Lung (tissue), 12 donors: Measurements from ENCODE around the gene EMILIN3. TPM values are rescaled to one million over a fixed set of nuclear protein-coding genes. Genes with fewer than 3 reads are reported as not detected.

Experiments used
- ATAC-seq: fragments of 200-7000 bp; cut with Tn5 transposase; one replicate; pipeline ENCODE4 v1.9.1; 2020; ENCODE audit warnings: moderate number of reproducible peaks; ENCODE audit not compliant: insufficient read depth, low FRiP score
- DNase-seq, 3 donors: peaks; one replicate each; pipeline ENCODE4 v3.0.0-alpha.2; 2013 to 2017
- H3K27ac ChIP-seq, 2 donors: one replicate each; pipeline ENCODE4 v1.5.1; 2013; ENCODE audit warnings: mild to moderate bottlenecking in 2 of 2, moderate library complexity in 2 of 2, control low read depth in 1 of 2, inconsistent platforms in 1 of 2, low read depth in 1 of 2, low read length in 1 of 2
- H3K27me3 ChIP-seq, 3 donors: one replicate each; pipeline ENCODE4 v1.5.1; 2013; ENCODE audit warnings: low read length in 2 of 3; ENCODE audit not compliant: control insufficient read depth in 3 of 3, insufficient read depth in 3 of 3
- H3K36me3 ChIP-seq, 4 donors: one replicate each; pipeline ENCODE4 v1.5.1; 2013; ENCODE audit warnings: low read length in 4 of 4, mild to moderate bottlenecking in 1 of 4, moderate library complexity in 1 of 4; ENCODE audit not compliant: control insufficient read depth in 4 of 4, insufficient read depth in 4 of 4
- H3K4me1 ChIP-seq, 5 donors: one replicate each; pipeline ENCODE4 v1.5.1; 2013; ENCODE audit warnings: low read length in 5 of 5, mild to moderate bottlenecking in 2 of 5, moderate library complexity in 1 of 5; ENCODE audit not compliant: control insufficient read depth in 5 of 5, insufficient read depth in 5 of 5
- H3K4me3 ChIP-seq: one replicate; pipeline ENCODE4 v1.5.1; 2013; ENCODE audit warnings: mild to moderate bottlenecking, control low read depth, moderate library complexity
- H3K9ac ChIP-seq, 2 donors: one replicate each; pipeline ENCODE4 v1.5.1; 2013; ENCODE audit warnings: low read length in 2 of 2, control low read depth in 1 of 2; ENCODE audit not compliant: insufficient read depth in 1 of 2
- H3K9me3 ChIP-seq, 4 donors: one replicate each; pipeline ENCODE4 v1.5.1; 2013; ENCODE audit warnings: low read length in 3 of 4, mild to moderate bottlenecking in 1 of 4, moderate library complexity in 1 of 4; ENCODE audit not compliant: control insufficient read depth in 4 of 4, insufficient read depth in 3 of 4
- WGBS, 2 donors: extraction: QIAGEN DNeasy Blood & Tissue Kit; methylation state at CpG; one replicate each; pipeline ENCODE4 v1.1.7; 2013; 5-methylcytosine and 5-hydroxymethylcytosine counted together
- polyA plus RNA-seq, 2 donors: library from polyadenylated mRNA; stranded (reverse); fragments of 200-250 nt; gene quantifications; one replicate each; pipeline ENCODE4 v1.2.1, GENCODE V29; 2013
- total RNA-seq, 2 donors: library from RNA; depleted of rRNA in 1 of 2; stranded (reverse); fragments of >200 nt in 1 of 2; gene quantifications; one replicate each; pipeline ENCODE4 v1.2.1, GENCODE V29; 2014 to 2021
- TF ChIP-seq, protein P1 (sequence below): IDR thresholded peaks from 2 replicates; pipeline ENCODE4 v1.5.1; 2012; ENCODE audit warnings: mild to moderate bottlenecking; ENCODE audit errors: control extremely low read depth, extremely low read depth
- donor health status: control.
- donor health status: control.
- donor health status: Bipolar disorder and iron deficiency.
- donor health status: healthy.
- donor health status: DM: yes; HTN: yes; CAD: no.

EMILIN3 gene
- total and polyA plus RNA-seq, 4 donors = 0.06 to 1.7 (median 0.29) TPM

DNA sequence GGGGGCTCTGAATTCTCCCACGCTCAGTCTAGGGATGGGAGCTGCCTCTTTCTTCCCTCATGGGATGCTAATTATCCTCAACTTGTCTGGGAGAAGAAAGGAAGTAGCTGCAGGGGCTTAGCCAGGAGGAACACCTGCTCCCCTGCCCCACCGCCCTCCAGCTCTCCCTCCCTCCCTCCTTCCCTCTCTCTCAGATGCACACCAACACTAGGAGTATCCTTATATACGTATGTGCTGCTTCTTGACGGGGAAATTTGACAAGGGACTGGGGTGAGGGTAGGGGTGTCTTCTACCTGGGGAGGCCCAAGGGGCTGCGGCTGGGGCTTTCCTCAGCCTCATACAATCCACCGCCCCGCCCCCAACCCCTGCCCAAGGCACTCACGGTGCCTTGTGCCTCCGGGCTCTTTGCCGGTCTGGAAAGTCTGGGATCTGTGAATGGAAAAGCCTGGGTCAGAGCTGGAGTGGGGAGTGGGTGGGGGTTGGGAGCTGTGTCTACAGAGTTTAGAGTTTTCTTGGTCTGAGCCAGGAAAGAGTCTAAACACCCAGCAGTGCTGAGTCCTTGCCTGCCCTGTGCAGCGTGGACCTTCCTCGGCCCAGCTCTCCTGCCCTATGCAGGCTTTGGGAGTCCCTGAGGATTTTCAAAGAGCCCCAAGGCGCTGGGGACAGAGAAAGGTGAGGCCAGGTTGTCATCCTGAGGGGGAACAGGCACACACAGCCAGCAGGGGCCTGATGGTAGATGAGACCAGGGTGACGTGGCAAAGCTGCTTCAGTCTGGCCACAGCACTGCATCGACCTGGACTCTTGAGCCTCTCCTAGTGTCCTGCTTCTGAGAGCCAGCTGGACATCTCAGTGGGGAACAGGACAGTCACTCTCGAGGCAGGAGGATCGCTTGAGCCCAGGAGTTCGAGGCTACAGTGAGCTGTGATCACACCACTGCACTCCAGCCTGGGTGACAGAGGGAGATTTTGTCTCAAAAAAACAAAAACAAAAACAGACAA, 29.3 kb upstream of the EMILIN3 start:
- no peak overlapping the region for H3K27ac ChIP-seq

DNA sequence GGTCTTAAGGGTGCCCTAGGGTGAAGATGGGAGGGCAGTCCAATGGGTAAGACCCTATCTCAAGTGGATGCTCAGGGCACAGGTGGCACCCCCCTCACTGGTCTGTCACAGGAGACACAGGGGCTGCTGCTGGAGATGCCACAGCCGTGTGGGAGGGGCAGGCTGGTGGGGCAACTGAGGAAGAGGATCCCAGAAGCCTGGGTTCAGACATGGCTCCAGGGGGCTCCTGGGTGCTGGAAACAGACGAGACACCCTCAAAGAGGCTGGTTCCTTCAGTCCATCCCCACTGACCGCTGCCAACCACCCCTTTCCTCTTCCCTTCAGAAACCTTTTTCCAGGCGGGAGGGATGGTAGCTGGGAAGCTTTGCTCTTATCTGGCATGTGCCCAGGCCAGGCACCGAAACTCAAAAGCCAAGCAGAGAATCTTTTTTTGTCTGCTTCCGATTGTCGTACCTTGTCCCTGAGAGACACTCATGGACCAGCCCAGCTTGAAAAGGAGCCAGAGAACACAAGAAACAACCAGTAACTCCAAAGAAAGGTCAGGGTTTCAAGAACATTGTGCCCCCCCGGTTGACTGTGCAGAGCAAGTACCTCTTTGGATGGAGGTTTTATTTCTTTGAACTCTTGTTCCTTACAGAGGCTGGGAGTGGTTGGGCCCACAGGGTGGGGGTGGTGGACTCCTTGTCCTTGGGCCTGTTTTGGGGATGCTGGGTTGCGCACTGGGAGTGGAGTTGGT, 28.5 kb upstream of the EMILIN3 start:
- H3K27me3 ChIP-seq = no peaks in the 10 kb centered on the region
- no peaks in the 10 kb centered on the region for H3K36me3 ChIP-seq
- TF ChIP-seq, protein P1, sequence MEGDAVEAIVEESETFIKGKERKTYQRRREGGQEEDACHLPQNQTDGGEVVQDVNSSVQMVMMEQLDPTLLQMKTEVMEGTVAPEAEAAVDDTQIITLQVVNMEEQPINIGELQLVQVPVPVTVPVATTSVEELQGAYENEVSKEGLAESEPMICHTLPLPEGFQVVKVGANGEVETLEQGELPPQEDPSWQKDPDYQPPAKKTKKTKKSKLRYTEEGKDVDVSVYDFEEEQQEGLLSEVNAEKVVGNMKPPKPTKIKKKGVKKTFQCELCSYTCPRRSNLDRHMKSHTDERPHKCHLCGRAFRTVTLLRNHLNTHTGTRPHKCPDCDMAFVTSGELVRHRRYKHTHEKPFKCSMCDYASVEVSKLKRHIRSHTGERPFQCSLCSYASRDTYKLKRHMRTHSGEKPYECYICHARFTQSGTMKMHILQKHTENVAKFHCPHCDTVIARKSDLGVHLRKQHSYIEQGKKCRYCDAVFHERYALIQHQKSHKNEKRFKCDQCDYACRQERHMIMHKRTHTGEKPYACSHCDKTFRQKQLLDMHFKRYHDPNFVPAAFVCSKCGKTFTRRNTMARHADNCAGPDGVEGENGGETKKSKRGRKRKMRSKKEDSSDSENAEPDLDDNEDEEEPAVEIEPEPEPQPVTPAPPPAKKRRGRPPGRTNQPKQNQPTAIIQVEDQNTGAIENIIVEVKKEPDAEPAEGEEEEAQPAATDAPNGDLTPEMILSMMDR = no peak
- no peak overlapping the region for H3K27ac ChIP-seq
- DNase-seq = no peak
- 77 to 86% methylated on average over 9 of the region's 9 CpGs for WGBS, 2 donors
- H3K4me1 ChIP-seq = peaks cover 0 to 16% (median 8%) of the 10 kb centered on the region in 5 donors
- no peak for ATAC-seq
- no peak overlapping the region for H3K4me3 ChIP-seq
- H3K9ac ChIP-seq = no peak overlapping the region
- H3K9me3 ChIP-seq = no peaks in the 10 kb centered on the region

More for the DNA sequence above, 29.3 kb upstream of the EMILIN3 start:
- no peaks in the 10 kb centered on the region for H3K27me3 ChIP-seq
- 61 to 71% methylated on average over 18 of the region's 18 CpGs for WGBS, 2 donors
- no peak for ATAC-seq
- no peaks in the 10 kb centered on the region for H3K9me3 ChIP-seq
- H3K4me3 ChIP-seq = no peak overlapping the region
- H3K36me3 ChIP-seq = no peaks in the 10 kb centered on the region
- no peak overlapping the region for H3K9ac ChIP-seq
- DNase-seq = peak in 1 of 3 donors; percentile 47
- TF ChIP-seq, protein P1 = no peak
- peaks cover 0 to 16% (median 8%) of the 10 kb centered on the region in 5 donors for H3K4me1 ChIP-seq

DNA sequence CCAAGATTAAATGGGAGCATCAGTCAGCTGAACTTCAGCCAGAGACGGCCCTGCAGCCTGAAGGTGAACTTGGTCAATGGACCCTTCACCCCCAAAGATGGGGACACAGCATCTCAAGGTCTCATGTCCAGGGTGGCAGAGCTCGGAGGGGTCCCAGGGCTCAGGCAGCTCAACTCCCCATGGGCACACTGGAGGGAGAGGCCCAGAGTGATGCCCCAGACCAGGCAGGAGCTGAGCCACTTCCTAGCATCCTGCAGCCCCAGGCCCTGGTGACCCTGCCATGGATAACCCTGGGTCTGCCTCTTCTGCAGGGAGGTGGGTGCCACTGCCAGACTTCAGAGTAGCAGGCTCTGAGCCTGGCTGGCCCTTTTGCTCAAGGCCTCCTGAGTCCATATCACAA, 27.5 kb upstream of the EMILIN3 start:
- Histone ChIP-seq H3K36me3 (no peaks in the 10 kb centered on the region), H3K4me1 (peaks cover 0 to 16% (median 8%) of the 10 kb centered on the region in 5 donors), H3K27me3 (no peaks in the 10 kb centered on the region), H3K4me3 (no peak overlapping the region), H3K9me3 (no peaks in the 10 kb centered on the region), H3K27ac (no peak overlapping the region), H3K9ac (no peak overlapping the region)
- TF ChIP-seq, protein P1 = no peak
- no peak for ATAC-seq
- DNase-seq = no peak
- 97% methylated on average over 2 of the region's 2 CpGs for WGBS, 2 donors
